IMR-90 (cell line): Measurements from ENCODE around the gene TARDBP. TPM values are rescaled to one million over a fixed set of nuclear protein-coding genes. Genes with fewer than 3 reads are reported as not detected.
"Not testable (repeated sequence)": the region's sequence is repeated elsewhere in the genome, so short reads cannot be mapped to it uniquely, and the experiment has no call there.

Source experiments
- ATAC-seq: fragments of 200-7000 bp; cut with Tn5 transposase; 2 replicates; pipeline ENCODE4 v1.9.1; 2020; ENCODE audit warnings: low read depth, mild to moderate bottlenecking, moderate library complexity
- BruUV-seq: library from RNA; stranded (reverse); fragments of 400-500 nt; replicated peaks from 2 replicates; lab custom pipeline; 2021; lab: Mats Ljungman, UMichigan
- CTCF ChIA-PET: fragments of 300-600 bp; formaldehyde crosslinking; extraction: SDS; loops from one replicate; lab custom pipeline; 2021; ENCODE audit warnings: antibody characterized with exemption; lab: Yijun Ruan, JAX
- POLR2A ChIA-PET: fragments of 300-600 bp; sonication (Branson Sonifier 250); formaldehyde crosslinking; loops from one replicate; lab custom pipeline; 2022; ENCODE audit warnings: antibody characterized with exemption; ENCODE audit not compliant: unreplicated experiment; lab: Charles Lee
- DNase-seq: peaks from one replicate; pipeline ENCODE4 v3.0.0; 2013
- H2AFZ ChIP-seq: replicated peaks from 2 replicates; pipeline ENCODE3; 2013; ENCODE audit warnings: low read length, mild to moderate bottlenecking; ENCODE audit not compliant: poor library complexity
- H2AK5ac ChIP-seq: 2 replicates; pipeline ENCODE4 v1.6.1; 2013; ENCODE audit warnings: low read depth, low read length, inconsistent platforms
- H2AK9ac ChIP-seq: replicated peaks from 2 replicates; pipeline ENCODE3; 2013; ENCODE audit warnings: mild to moderate bottlenecking, low read depth, low read length, moderate library complexity; ENCODE audit not compliant: poor library complexity
- H2BK120ac ChIP-seq: 2 replicates; pipeline ENCODE4 v1.6.1; 2013; ENCODE audit warnings: low read depth, low read length, inconsistent platforms
- H2BK15ac ChIP-seq: 3 replicates; pipeline ENCODE4 v1.6.1; 2013; ENCODE audit warnings: low read depth, low read length, inconsistent platforms
- H2BK20ac ChIP-seq: 2 replicates; pipeline ENCODE4 v1.6.1; 2013; ENCODE audit warnings: low read depth, mild to moderate bottlenecking, inconsistent platforms, low read length, moderate library complexity
- H2BK5ac ChIP-seq: 2 replicates; pipeline ENCODE4 v1.6.1; 2013; ENCODE audit warnings: mild to moderate bottlenecking, low read depth, low read length, inconsistent platforms; ENCODE audit not compliant: poor library complexity, severe bottlenecking
- H3K14ac ChIP-seq: replicated peaks from 2 replicates; pipeline ENCODE4 v1.6.1; 2013; ENCODE audit warnings: low read depth, low read length, inconsistent platforms
- H3K18ac ChIP-seq: 2 replicates; pipeline ENCODE4 v1.6.1; 2013; ENCODE audit warnings: low read depth, low read length, control low read depth
- H3K23ac ChIP-seq: 2 replicates; pipeline ENCODE4 v1.6.1; 2013; ENCODE audit warnings: low read depth, low read length, inconsistent platforms
- H3K27ac ChIP-seq: 2 replicates; pipeline ENCODE4 v1.5.1; 2013; ENCODE audit warnings: mild to moderate bottlenecking, control low read depth, low read length; ENCODE audit not compliant: insufficient read depth
- H3K27me3 ChIP-seq: 2 replicates; pipeline ENCODE4 v1.6.1; 2013; ENCODE audit warnings: low read length; ENCODE audit not compliant: control insufficient read depth, insufficient read depth
- H3K36me3 ChIP-seq: 2 replicates; pipeline ENCODE4 v1.6.1; 2013; ENCODE audit warnings: low read length, mixed read lengths; ENCODE audit not compliant: control insufficient read depth, insufficient read depth
- H3K4ac ChIP-seq: 2 replicates; pipeline ENCODE4 v1.6.1; 2013; ENCODE audit warnings: low read depth, low read length, inconsistent platforms
- H3K4me1 ChIP-seq: 2 replicates; pipeline ENCODE4 v1.6.1; 2013; ENCODE audit warnings: low read length, mixed read lengths; ENCODE audit not compliant: control insufficient read depth, insufficient read depth
- H3K4me2 ChIP-seq: 2 replicates; pipeline ENCODE4 v1.6.1; 2013; ENCODE audit warnings: low read depth, mild to moderate bottlenecking, control low read depth, low read length, moderate library complexity
- H3K4me3 ChIP-seq: 2 replicates; pipeline ENCODE4 v1.5.1; 2013; ENCODE audit warnings: low read depth, mild to moderate bottlenecking, control low read depth, low read length, moderate library complexity; ENCODE audit not compliant: insufficient read depth
- H3K56ac ChIP-seq: 2 replicates; pipeline ENCODE4 v1.6.1; 2013; ENCODE audit warnings: low read length, inconsistent platforms; ENCODE audit not compliant: insufficient read depth; ENCODE audit errors: extremely low read depth
- H3K79me1 ChIP-seq, 2 experiments: 2 replicates each; pipeline ENCODE4 v1.6.1; 2013; ENCODE audit warnings: low read length in 2 of 2, inconsistent platforms in 1 of 2, low read depth in 1 of 2
- H3K9ac ChIP-seq: 2 replicates; pipeline ENCODE4 v1.6.1; 2013; ENCODE audit warnings: low read depth, low read length, control low read depth
- H3K9me1 ChIP-seq: 2 replicates; pipeline ENCODE4 v1.6.1; 2013; ENCODE audit warnings: low read length, inconsistent platforms; ENCODE audit not compliant: insufficient read depth
- H3K9me3 ChIP-seq: 2 replicates; pipeline ENCODE4 v1.6.1; 2013; ENCODE audit warnings: low read length; ENCODE audit not compliant: control insufficient read depth, insufficient read depth
- H4K20me1 ChIP-seq: 2 replicates; pipeline ENCODE4 v1.6.1; 2013; ENCODE audit warnings: low read length, inconsistent platforms; ENCODE audit not compliant: insufficient read depth
- H4K5ac ChIP-seq: 2 replicates; pipeline ENCODE4 v1.6.1; 2013; ENCODE audit warnings: mild to moderate bottlenecking, low read depth, low read length, control low read depth
- H4K8ac ChIP-seq, 2 experiments: 2 replicates each; pipeline ENCODE4 v1.6.1; 2013; ENCODE audit warnings: low read depth in 2 of 2, low read length in 2 of 2, control low read depth in 1 of 2, inconsistent platforms in 1 of 2
- H4K91ac ChIP-seq: 2 replicates; pipeline ENCODE4 v1.6.1; 2013; ENCODE audit warnings: low read depth, low read length, inconsistent platforms; ENCODE audit not compliant: insufficient read depth
- CEBPB ChIP-seq: IDR thresholded peaks from 2 replicates; pipeline ENCODE4 v1.6.1; 2012; ENCODE audit warnings: low read depth, low read length, improper control_type of control experiment
- CHD1 ChIP-seq: IDR thresholded peaks from 2 replicates; pipeline ENCODE4 v1.6.1; 2012; ENCODE audit warnings: low read depth, low read length, improper control_type of control experiment
- FOS ChIP-seq: fragments of 150-350 bp; IDR thresholded peaks from 2 replicates; pipeline ENCODE4 v1.6.1; 2016; ENCODE audit warnings: low read depth, low read length
- MAFK ChIP-seq: IDR thresholded peaks from 2 replicates; pipeline ENCODE4 v1.6.1; 2012; ENCODE audit warnings: low read depth, low read length, improper control_type of control experiment
- MAZ ChIP-seq: IDR thresholded peaks from 2 replicates; pipeline ENCODE4 v1.6.1; 2012; ENCODE audit warnings: low read depth, mild to moderate bottlenecking, low read length, improper control_type of control experiment, moderate library complexity, borderline replicate concordance
- MXI1 ChIP-seq: IDR thresholded peaks from 2 replicates; pipeline ENCODE4 v1.6.1; 2012; ENCODE audit warnings: low read depth, mild to moderate bottlenecking, low read length, moderate library complexity, borderline replicate concordance
- NFE2L2 ChIP-seq: fragments of 150-350 bp; IDR thresholded peaks from 2 replicates; pipeline ENCODE4 v1.6.1; 2016; ENCODE audit warnings: low read depth, mild to moderate bottlenecking, low read length
- RAD21 ChIP-seq: IDR thresholded peaks from 2 replicates; pipeline ENCODE4 v1.6.1; 2012; ENCODE audit warnings: low read length, improper control_type of control experiment
- RCOR1 ChIP-seq: IDR thresholded peaks from 2 replicates; pipeline ENCODE4 v1.6.1; 2012; ENCODE audit warnings: mild to moderate bottlenecking, low read length, improper control_type of control experiment; ENCODE audit not compliant: insufficient replicate concordance
- USF2 ChIP-seq: fragments of 150-350 bp; IDR thresholded peaks from 2 replicates; pipeline ENCODE4 v1.6.1; 2017; ENCODE audit warnings: mild to moderate bottlenecking, antibody characterized with exemption, low read length, low read depth
- WGBS, 2 experiments: methylation state at CpG; one replicate each; pipeline versions ENCODE4 v1.1.5 to v1.1.7; 2013; ENCODE audit warnings: missing lambda C conversion rate in 2 of 2; ENCODE audit not compliant: insufficient read length in 1 of 2; ENCODE audit errors: extremely low coverage in 2 of 2; 5-methylcytosine and 5-hydroxymethylcytosine counted together
- dilution Hi-C: fragments of 300-500 bp; cut with HindIII; formaldehyde crosslinking; loops from one replicate; pipeline ENCODE4 v1.14.3; 2018; ENCODE audit warnings: low sequenced_read_pairs; ENCODE audit not compliant: unreplicated experiment
- in situ Hi-C: fragments of 300-500 bp; cut with MboI; formaldehyde crosslinking; loops from 3 replicates; pipeline ENCODE4 v1.14.3; 2019; ENCODE audit warnings: low sequenced_read_pairs, inconsistent platforms, mixed read lengths
- intact Hi-C: fragments of 100-400 bp; cut with micrococcal nuclease; formaldehyde crosslinking; loops from 2 replicates; pipeline ENCODE4 v1.10.0; 2022
- polyA plus RNA-seq, 3 experiments: library from polyadenylated mRNA; depleted of rRNA; stranded (reverse); fragments of >200 nt; gene quantifications; 2 replicates each; pipeline ENCODE4 v1.2.3, GENCODE V29; 2012; ENCODE audit warnings: low replicate concordance in 1 of 3
- total RNA-seq: library from RNA; depleted of rRNA; stranded (reverse); fragments of >200 nt; gene quantifications from 2 replicates; pipeline ENCODE4 v1.2.3, GENCODE V29; 2012

TARDBP gene
- total and polyA plus RNA-seq, 2 of the 4 experiments (the other 2 are of a cell fraction): 36.7 to 161 TPM

GRCh38 chr1:11072216-11072917, 59.9 kb downstream of the TARDBP start:
- H3K36me3 ChIP-seq: peaks cover 76% of the 10 kb centered on the region
- 83% methylated on average over 6 of the region's 13 CpGs; no CpG with 5 or more reads in 1 of the 2 experiments for WGBS, 2 experiments
- ATAC-seq: no peak

GRCh38 chr1:11073398-11073797, 60.9 kb downstream of the TARDBP start:
- H3K18ac ChIP-seq, H3K14ac ChIP-seq, H3K9ac ChIP-seq, H3K9me3 ChIP-seq, dilution Hi-C loops, POLR2A ChIA-PET, BruUV-seq, DNase-seq, H2AFZ ChIP-seq, H2BK5ac ChIP-seq, CTCF ChIA-PET, H3K23ac ChIP-seq, H2BK20ac ChIP-seq, H3K4ac ChIP-seq, H3K9me1 ChIP-seq, H3K4me2 ChIP-seq, H4K8ac ChIP-seq, H2BK120ac ChIP-seq, H2AK5ac ChIP-seq, ATAC-seq, H3K79me1 ChIP-seq, H2AK9ac ChIP-seq, H3K56ac ChIP-seq, H3K27ac ChIP-seq, H3K4me1 ChIP-seq, intact Hi-C loops, H3K27me3 ChIP-seq, H4K5ac ChIP-seq, H2BK15ac ChIP-seq, H4K20me1 ChIP-seq, in situ Hi-C loops, H4K91ac ChIP-seq, H3K4me3 ChIP-seq: not testable (repeated sequence)
- peaks cover 72% of the 10 kb centered on the region for H3K36me3 ChIP-seq
- no CpG with 5 or more reads among the region's 7 CpGs for WGBS, 2 experiments

More at GRCh38 chr1:11072216-11072917, 59.9 kb downstream of the TARDBP start:
- no peak overlapping the region for H3K27ac ChIP-seq
- H2AFZ ChIP-seq: no peak overlapping the region
- dilution Hi-C loops: no loop called here
- intact Hi-C loops: no loop called here
- H2BK120ac ChIP-seq: no peak overlapping the region
- H3K14ac ChIP-seq: no peak overlapping the region
- no peak for DNase-seq
- H2AK9ac ChIP-seq: no peak overlapping the region
- no peak overlapping the region for H4K91ac ChIP-seq
- no peak overlapping the region for H3K4me3 ChIP-seq
- H3K18ac ChIP-seq: no peak overlapping the region
- POLR2A ChIA-PET: no interaction called here
- no peak overlapping the region for H3K4me2 ChIP-seq
- in situ Hi-C loops: no loop called here
- H3K27me3 ChIP-seq: no peaks in the 10 kb centered on the region
- no peaks in the 10 kb centered on the region for H3K4me1 ChIP-seq
- no peak overlapping the region for H3K56ac ChIP-seq
- no peak overlapping the region for H3K9ac ChIP-seq
- no peak overlapping the region for H3K23ac ChIP-seq
- CTCF ChIA-PET: no interaction called here
- H2BK20ac ChIP-seq: no peak overlapping the region
- H3K9me1 ChIP-seq: no peaks in the 10 kb centered on the region
- H3K9me3 ChIP-seq: no peaks in the 10 kb centered on the region
- peaks cover 0 to 4% of the 10 kb centered on the region in 2 experiments; a peak in 1 of 4 replicates for H3K79me1 ChIP-seq
- H2BK5ac ChIP-seq: no peak overlapping the region
- H4K5ac ChIP-seq: no peak overlapping the region
- H3K4ac ChIP-seq: no peak overlapping the region
- TF ChIP-seq MAFK: no peak
- TF ChIP-seq MAZ: no peak
- no peak for TF ChIP-seq RCOR1
- no peak for TF ChIP-seq MXI1
- no peak for TF ChIP-seq NFE2L2
- TF ChIP-seq CEBPB: no peak
- TF ChIP-seq FOS: no peak
- TF ChIP-seq RAD21: no peak
- no peak for TF ChIP-seq CHD1
- no peak for TF ChIP-seq USF2
- no peak overlapping the region for H2AK5ac ChIP-seq
- BruUV-seq: no TSS peak
- no peak overlapping the region for H2BK15ac ChIP-seq
- no peaks in the 10 kb centered on the region for H4K20me1 ChIP-seq
- H4K8ac ChIP-seq: no peak overlapping the region
